ENCODE measurements around the gene VPS37C. TPM values are rescaled to one million over a fixed set of nuclear protein-coding genes. Genes with fewer than 3 reads are reported as not detected.

The VPS37C gene
- total and polyA plus RNA-seq, 2 of the 13 experiments (the other 11 are each of a cell fraction or from before 2014, with no cell fraction given): 7.5 to 8.8 TPM

DNA sequence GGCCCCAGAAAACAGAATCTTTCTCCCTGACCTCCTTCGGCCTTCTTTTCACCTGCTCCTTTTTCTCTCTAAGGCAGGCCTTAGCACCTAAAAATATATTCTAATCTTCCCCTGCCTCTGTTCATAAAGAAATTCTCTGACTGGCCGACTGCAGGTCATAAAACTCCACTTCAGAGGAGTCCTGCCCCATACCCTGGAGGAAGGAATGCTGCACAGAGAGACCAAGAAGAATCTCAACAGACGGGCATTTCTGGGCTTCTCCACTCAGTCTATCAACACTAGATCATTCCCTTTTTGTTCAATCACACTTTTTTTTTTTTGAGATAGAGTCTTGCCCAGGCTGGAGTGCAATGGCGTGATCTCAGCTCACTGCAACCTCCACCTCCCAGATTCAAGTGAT is 22.4 kb upstream of the VPS37C start:
- Histone ChIP-seq H2AFZ (ENCODE audit: low read length) (no peak overlapping the region), H3K27me3 (ENCODE audit: control insufficient read depth in 1 of 2, insufficient read depth in 2 of 2, low read length in 2 of 2) (peaks cover 0 to 3% of the 10 kb centered on the region in 2 experiments; a peak in 1 of 5 replicates), H4K20me1 (ENCODE audit: insufficient read depth, low read length) (no peaks in the 10 kb centered on the region), H3K79me2 (ENCODE audit: insufficient read depth, low read length) (no peaks in the 10 kb centered on the region), H3K9me3 (ENCODE audit: low read length) (no peaks in the 10 kb centered on the region), H3K27ac (ENCODE audit: extremely low read length, insufficient read depth, low read length) (no peak overlapping the region), H3K36me3 (replicated peaks in 1 of 2; ENCODE audit: control insufficient read depth in 1 of 2, insufficient read depth in 2 of 2, low read length in 2 of 2) (no peaks in the 10 kb centered on the region), H3K4me1 (ENCODE audit: insufficient read depth, low read length) (no peaks in the 10 kb centered on the region), H3K4me2 (ENCODE audit: low read depth, low read length) (no peak overlapping the region), H3K9ac (ENCODE audit: insufficient read depth, low read depth, low read length) (no peak overlapping the region), H3K4me3 (replicated peaks in 1 of 3; ENCODE audit: insufficient read depth in 1 of 3, low read depth in 2 of 3, low read length in 3 of 3) (no peak overlapping the region)
- WGBS (ENCODE audit: low lambda C conversion rate): 10% methylated on average over 4 of the region's 4 CpGs
- FAIRE-seq (no peak), ATAC-seq (peak; percentile 42; the same call in 1 of the 3 replicates), DNase-seq (ENCODE audit: low spot score) (no peak)
- POLR2A ChIA-PET: no interaction called here
- CTCF ChIA-PET (ENCODE audit: low intra/inter-chr PET ratio, low total read pairs): no interaction called here
- intact Hi-C loops (cut with micrococcal nuclease; ENCODE audit: unreplicated experiment): no loop called here
- in situ Hi-C loops (cut with HindIII; ENCODE audit: extremely low pct_ligation_motif_present, low pct_unique_long_range_greater_than_20kb): no loop called here
- no peak for TF ChIP-seq NBN (conservative IDR thresholded peaks at IDR 0.05)
- TF ChIP-seq TEAD3 (CRISPR knock-in tag; optimal IDR thresholded peaks at IDR 0.05; ENCODE audit: borderline replicate concordance): peak; percentile 55
- TF ChIP-seq, protein P1, sequence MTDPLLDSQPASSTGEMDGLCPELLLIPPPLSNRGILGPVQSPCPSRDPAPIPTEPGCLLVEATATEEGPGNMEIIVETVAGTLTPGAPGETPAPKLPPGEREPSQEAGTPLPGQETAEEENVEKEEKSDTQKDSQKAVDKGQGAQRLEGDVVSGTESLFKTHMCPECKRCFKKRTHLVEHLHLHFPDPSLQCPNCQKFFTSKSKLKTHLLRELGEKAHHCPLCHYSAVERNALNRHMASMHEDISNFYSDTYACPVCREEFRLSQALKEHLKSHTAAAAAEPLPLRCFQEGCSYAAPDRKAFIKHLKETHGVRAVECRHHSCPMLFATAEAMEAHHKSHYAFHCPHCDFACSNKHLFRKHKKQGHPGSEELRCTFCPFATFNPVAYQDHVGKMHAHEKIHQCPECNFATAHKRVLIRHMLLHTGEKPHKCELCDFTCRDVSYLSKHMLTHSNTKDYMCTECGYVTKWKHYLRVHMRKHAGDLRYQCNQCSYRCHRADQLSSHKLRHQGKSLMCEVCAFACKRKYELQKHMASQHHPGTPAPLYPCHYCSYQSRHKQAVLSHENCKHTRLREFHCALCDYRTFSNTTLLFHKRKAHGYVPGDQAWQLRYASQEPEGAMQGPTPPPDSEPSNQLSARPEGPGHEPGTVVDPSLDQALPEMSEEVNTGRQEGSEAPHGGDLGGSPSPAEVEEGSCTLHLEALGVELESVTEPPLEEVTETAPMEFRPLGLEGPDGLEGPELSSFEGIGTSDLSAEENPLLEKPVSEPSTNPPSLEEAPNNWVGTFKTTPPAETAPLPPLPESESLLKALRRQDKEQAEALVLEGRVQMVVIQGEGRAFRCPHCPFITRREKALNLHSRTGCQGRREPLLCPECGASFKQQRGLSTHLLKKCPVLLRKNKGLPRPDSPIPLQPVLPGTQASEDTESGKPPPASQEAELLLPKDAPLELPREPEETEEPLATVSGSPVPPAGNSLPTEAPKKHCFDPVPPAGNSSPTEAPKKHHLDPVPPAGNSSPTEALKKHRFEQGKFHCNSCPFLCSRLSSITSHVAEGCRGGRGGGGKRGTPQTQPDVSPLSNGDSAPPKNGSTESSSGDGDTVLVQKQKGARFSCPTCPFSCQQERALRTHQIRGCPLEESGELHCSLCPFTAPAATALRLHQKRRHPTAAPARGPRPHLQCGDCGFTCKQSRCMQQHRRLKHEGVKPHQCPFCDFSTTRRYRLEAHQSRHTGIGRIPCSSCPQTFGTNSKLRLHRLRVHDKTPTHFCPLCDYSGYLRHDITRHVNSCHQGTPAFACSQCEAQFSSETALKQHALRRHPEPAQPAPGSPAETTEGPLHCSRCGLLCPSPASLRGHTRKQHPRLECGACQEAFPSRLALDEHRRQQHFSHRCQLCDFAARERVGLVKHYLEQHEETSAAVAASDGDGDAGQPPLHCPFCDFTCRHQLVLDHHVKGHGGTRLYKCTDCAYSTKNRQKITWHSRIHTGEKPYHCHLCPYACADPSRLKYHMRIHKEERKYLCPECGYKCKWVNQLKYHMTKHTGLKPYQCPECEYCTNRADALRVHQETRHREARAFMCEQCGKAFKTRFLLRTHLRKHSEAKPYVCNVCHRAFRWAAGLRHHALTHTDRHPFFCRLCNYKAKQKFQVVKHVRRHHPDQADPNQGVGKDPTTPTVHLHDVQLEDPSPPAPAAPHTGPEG (CRISPR knock-in tag; IDR thresholded peaks at IDR 0.05): no peak
- BruUV-seq (replicated peaks): no TSS peak

Data from HepG2 (cell line).